GM06990 (cell line): ENCODE measurements around the gene CHP2.

ENCODE experiments used
- DNase-seq: peaks from one replicate; pipeline ENCODE4 v3.0.0-alpha.2; 2011; ENCODE audit not compliant: insufficient read length; ENCODE audit errors: extremely low read depth
- H3K27me3 ChIP-seq: replicated peaks from 2 replicates; pipeline ENCODE4 v1.6.0; 2011; ENCODE audit warnings: low read length; ENCODE audit not compliant: control insufficient read depth, insufficient read depth
- H3K36me3 ChIP-seq: 2 replicates; pipeline ENCODE4 v1.5.1; 2011; ENCODE audit warnings: low read length; ENCODE audit not compliant: control insufficient read depth, insufficient read depth
- H3K4me3 ChIP-seq: replicated peaks from 2 replicates; pipeline ENCODE4 v1.5.1; 2011; ENCODE audit warnings: low read depth, mild to moderate bottlenecking, control low read depth, low read length
- TF ChIP-seq, protein P1 (sequence below): IDR thresholded peaks from 2 replicates; pipeline ENCODE4 v1.5.1; 2011; ENCODE audit warnings: low read length, control low read depth, mild to moderate bottlenecking, inconsistent platforms; ENCODE audit not compliant: insufficient read depth, poor library complexity, severe bottlenecking

CHP2 gene

DNA sequence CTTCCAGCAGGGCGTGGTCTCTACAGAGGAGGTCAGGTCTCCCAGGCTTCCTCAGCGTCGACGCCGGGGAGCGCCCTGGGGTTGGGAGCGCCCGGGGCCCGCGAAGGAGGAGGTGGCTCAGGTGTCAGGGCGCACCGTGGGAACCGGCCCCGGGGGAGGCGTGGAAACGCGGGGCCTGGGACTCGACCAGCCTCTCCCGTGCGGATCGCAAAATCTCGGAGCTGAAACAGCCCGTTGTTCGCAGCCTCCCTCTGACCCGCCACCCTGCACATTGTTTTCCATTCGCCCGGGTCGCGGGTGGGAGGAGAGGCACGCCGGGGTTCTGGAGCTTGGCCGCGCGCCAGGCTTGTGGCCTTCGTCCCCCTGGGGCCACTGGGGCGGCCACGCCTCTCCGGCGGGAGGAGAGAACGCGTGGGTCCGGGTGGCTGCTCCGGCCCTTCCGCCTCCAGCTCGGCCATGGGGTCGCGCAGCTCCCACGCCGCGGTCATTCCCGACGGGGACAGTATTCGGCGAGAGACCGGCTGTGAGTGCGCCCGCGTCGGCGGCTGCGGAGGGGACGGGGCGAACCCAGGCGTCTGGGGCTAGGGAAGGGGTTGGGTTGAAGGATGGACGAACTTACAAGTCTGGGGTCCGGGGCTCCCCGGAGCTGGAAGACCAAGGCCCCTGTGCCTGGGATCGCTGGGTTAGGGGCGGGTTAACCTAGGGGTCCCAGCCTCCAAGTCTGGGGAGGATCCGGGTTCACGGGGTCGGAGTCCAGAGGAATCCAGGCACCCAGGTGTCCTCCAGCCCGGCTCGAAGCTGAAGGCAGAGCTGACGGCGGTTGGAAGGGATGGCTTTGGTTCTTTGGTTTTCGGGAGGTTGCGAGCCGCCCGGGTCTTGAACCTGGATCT lies at the start of gene CHP2:
Gene CHP2, plus strand, starts transcription at position 433 of the 890 bp plus-strand sequence. Its CDS starts 24 bp downstream, at position 457.
- TF ChIP-seq, protein P1, sequence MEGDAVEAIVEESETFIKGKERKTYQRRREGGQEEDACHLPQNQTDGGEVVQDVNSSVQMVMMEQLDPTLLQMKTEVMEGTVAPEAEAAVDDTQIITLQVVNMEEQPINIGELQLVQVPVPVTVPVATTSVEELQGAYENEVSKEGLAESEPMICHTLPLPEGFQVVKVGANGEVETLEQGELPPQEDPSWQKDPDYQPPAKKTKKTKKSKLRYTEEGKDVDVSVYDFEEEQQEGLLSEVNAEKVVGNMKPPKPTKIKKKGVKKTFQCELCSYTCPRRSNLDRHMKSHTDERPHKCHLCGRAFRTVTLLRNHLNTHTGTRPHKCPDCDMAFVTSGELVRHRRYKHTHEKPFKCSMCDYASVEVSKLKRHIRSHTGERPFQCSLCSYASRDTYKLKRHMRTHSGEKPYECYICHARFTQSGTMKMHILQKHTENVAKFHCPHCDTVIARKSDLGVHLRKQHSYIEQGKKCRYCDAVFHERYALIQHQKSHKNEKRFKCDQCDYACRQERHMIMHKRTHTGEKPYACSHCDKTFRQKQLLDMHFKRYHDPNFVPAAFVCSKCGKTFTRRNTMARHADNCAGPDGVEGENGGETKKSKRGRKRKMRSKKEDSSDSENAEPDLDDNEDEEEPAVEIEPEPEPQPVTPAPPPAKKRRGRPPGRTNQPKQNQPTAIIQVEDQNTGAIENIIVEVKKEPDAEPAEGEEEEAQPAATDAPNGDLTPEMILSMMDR: no peak
- DNase-seq: no peak
- no peaks in the 10 kb centered on the region for H3K36me3 ChIP-seq
- H3K27me3 ChIP-seq: no peaks in the 10 kb centered on the region; the same call in 1 of the 2 replicates
- H3K4me3 ChIP-seq: no peak within 1 kb of the TSS

- no peaks in the 10 kb centered on the region for H3K36me3 ChIP-seq
- TF ChIP-seq, protein P1: no peak
Measured at GRCh38 chr16:23705517-23705902, 49.3 kb upstream of the CHP2 start.

GRCh38 chr16:23706439-23706838 lies 48.4 kb upstream of the CHP2 start:
- TF ChIP-seq, protein P1: no peak
- Histone ChIP-seq H3K36me3 (no peaks in the 10 kb centered on the region), H3K27me3 (no peaks in the 10 kb centered on the region), H3K4me3 (no peak overlapping the region)
- no peak for DNase-seq

More at GRCh38 chr16:23705517-23705902, 49.3 kb upstream of the CHP2 start:
- no peak for DNase-seq
- H3K27me3 ChIP-seq: no peaks in the 10 kb centered on the region
- H3K4me3 ChIP-seq: no peak overlapping the region

GRCh38 chr16:23709536-23709935 lies 45.3 kb upstream of the CHP2 start:
- Histone ChIP-seq H3K36me3 (no peaks in the 10 kb centered on the region), H3K4me3 (no peak overlapping the region), H3K27me3 (no peaks in the 10 kb centered on the region; the same call in 1 of the 2 replicates)
- DNase-seq: no peak
- TF ChIP-seq, protein P1: no peak

DNA sequence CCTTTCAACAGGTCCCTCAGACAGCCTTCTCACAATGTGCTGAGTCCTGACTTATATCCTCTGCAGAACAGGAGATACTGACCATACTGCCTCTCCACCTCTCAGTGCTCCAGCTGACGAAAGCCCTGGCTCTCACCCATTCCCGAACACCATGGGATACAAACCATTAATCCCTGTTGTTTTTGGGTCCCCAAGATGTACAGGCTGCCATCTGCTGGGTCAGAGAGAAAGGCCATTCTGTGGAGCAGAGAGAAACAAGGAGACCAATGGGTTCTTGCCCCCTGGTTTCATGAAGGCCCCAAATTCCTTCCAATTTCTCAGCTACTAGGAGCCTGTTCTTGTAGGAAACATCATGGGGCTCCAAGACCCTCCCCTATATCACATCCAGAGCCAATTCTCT lies 44.8 kb upstream of the CHP2 start:
- no peak overlapping the region for H3K4me3 ChIP-seq
- no peaks in the 10 kb centered on the region for H3K36me3 ChIP-seq
- TF ChIP-seq, protein P1: no peak

DNA sequence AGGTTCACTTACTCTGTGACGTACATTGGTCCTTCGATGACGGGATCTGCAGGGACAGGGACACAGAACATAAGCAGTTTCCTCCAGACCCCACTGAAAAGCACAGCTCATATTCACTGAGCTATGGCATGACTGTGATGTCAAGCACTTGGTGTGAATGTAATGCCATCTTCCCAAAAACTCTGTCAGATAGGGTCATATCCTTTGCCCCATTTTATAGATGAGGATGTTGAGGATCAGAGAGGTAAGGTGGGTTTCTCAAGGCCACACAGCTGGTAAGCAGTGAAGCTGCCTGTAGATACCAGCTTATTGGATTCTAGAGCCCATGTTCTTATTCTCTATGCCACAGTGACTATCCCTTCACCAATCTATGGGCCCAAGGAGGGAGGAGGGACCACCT lies 44.3 kb upstream of the CHP2 start:
- Histone ChIP-seq H3K27me3 (no peaks in the 10 kb centered on the region; the same call in 1 of the 2 replicates), H3K36me3 (no peaks in the 10 kb centered on the region), H3K4me3 (no peak overlapping the region)
- DNase-seq: no peak
- TF ChIP-seq, protein P1: no peak

More for the DNA sequence above, 44.8 kb upstream of the CHP2 start:
- no peaks in the 10 kb centered on the region; the same call in 1 of the 2 replicates for H3K27me3 ChIP-seq
- no peak for DNase-seq
